Stimulated activated CD4-positive, alpha-beta T cell treated with anti-CD3 and anti-CD28 coated beads, Interleukin-15, amount 100 ng/mL, for 1 hour (primary cell): ENCODE measurements around the gene GFRA1.
"Not testable (repeated sequence)": the region's sequence is repeated elsewhere in the genome, so short reads cannot be mapped to it uniquely, and the experiment has no call there.

Experiments used
- DNase-seq, 2 donors: peaks; one replicate each; pipeline ENCODE4 v3.0.0-alpha.2; 2020; ENCODE audit warnings: low read depth in 1 of 2, low spot score in 1 of 2

The GFRA1 gene

GRCh38 chr10:116197946-116198675 lies 74.9 kb downstream of the GFRA1 start:
- DNase-seq = no peak

GRCh38 chr10:116195583-116195982 lies 77.4 kb downstream of the GFRA1 start:
- DNase-seq = no peak

- no peak for DNase-seq
Measured at GRCh38 chr10:116195039-116195438, 78.0 kb downstream of the GFRA1 start.

GRCh38 chr10:116194061-116194460 lies 78.9 kb downstream of the GFRA1 start:
- DNase-seq = no peak

GRCh38 chr10:116190883-116191282 lies 82.1 kb downstream of the GFRA1 start:
- DNase-seq = no peak

- no peak for DNase-seq
Measured at GRCh38 chr10:116186273-116186672, 86.7 kb downstream of the GFRA1 start.

- no peak for DNase-seq
Measured at GRCh38 chr10:116185199-116185867, 87.7 kb downstream of the GFRA1 start.

GRCh38 chr10:116184512-116184794 lies 88.6 kb downstream of the GFRA1 start:
- DNase-seq = no peak

GRCh38 chr10:116183733-116184511 lies 89.1 kb downstream of the GFRA1 start:
- no peak for DNase-seq

- no peak for DNase-seq
Measured at GRCh38 chr10:116182426-116182825, 90.6 kb downstream of the GFRA1 start.

- no peak for DNase-seq
Measured at GRCh38 chr10:116178086-116178605, 94.9 kb downstream of the GFRA1 start.

GRCh38 chr10:116175231-116175630 lies 97.8 kb downstream of the GFRA1 start:
- no peak for DNase-seq

GRCh38 chr10:116171505-116171904 lies 101.5 kb downstream of the GFRA1 start:
- DNase-seq = no peak

- no peak for DNase-seq
Measured at GRCh38 chr10:116170815-116171250, 102.2 kb downstream of the GFRA1 start.

GRCh38 chr10:116169782-116170445 lies 103.1 kb downstream of the GFRA1 start:
- DNase-seq = no peak

GRCh38 chr10:116168745-116169144 lies 104.3 kb downstream of the GFRA1 start:
- DNase-seq = no peak

- no peak for DNase-seq
Measured at GRCh38 chr10:116168329-116168728, 104.7 kb downstream of the GFRA1 start.

- DNase-seq = not testable (repeated sequence)
Measured at GRCh38 chr10:116165941-116166340, 107.1 kb downstream of the GFRA1 start.

GRCh38 chr10:116164291-116164690 lies 108.7 kb downstream of the GFRA1 start:
- no peak for DNase-seq

- no peak for DNase-seq
Measured at GRCh38 chr10:116163333-116164131, 109.5 kb downstream of the GFRA1 start.

- DNase-seq = no peak
Measured at GRCh38 chr10:116162851-116163250, 110.2 kb downstream of the GFRA1 start.
